GM19395 (cell line): ENCODE measurements around the gene ENO1.
"Not testable (repeated sequence)": the region's sequence is repeated elsewhere in the genome, so short reads cannot be mapped to it uniquely, and the experiment has no call there.

Source experiments
- ATAC-seq: cut with Tn5 transposase; IDR thresholded peaks from one replicate; pipeline ENCODE4 v1.9.1; 2021; ENCODE audit warnings: mild to moderate bottlenecking, moderate library complexity; ENCODE audit not compliant: unreplicated experiment

Gene ENO1

DNA sequence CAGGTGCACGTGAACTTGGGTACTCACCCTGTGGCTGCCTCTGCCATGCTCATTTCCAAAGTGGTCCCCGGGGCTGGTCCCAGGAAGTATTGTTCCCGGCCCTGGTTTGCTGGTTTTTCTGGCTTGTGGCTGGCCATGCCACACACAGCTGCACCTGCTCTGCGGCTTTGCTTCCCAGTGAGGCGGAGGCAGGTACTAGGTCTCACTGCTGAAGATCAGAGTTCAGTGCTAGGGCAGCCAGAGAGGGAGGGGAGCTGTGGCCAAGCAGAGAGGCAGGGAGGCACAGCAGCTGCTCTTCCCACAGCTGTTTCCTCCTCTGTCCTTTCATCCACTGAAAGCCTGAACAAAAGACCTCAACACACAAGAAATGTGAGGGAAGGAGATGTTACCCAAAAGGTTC lies 30.5 kb downstream of the ENO1 start:
- no peak for ATAC-seq

DNA sequence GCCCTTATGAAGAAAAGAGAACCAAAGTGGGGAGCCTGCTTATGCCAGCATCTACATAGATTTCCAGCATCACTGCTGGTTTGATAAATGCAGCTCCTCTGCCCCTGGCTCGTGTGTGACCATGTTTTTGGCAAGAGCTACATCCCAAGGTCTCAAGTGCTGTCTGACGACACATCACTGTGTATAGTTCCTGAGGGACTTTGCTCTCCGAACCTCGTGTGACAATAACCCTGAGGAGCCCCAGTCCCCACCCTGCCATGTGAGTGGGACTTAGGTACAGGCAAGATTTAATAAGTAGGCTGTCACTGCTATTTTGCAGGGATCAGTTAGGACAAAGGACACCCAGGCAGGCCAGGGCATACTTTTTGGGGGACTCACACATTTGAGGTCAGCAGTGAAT lies 32.2 kb downstream of the ENO1 start:
- ATAC-seq: no peak

DNA sequence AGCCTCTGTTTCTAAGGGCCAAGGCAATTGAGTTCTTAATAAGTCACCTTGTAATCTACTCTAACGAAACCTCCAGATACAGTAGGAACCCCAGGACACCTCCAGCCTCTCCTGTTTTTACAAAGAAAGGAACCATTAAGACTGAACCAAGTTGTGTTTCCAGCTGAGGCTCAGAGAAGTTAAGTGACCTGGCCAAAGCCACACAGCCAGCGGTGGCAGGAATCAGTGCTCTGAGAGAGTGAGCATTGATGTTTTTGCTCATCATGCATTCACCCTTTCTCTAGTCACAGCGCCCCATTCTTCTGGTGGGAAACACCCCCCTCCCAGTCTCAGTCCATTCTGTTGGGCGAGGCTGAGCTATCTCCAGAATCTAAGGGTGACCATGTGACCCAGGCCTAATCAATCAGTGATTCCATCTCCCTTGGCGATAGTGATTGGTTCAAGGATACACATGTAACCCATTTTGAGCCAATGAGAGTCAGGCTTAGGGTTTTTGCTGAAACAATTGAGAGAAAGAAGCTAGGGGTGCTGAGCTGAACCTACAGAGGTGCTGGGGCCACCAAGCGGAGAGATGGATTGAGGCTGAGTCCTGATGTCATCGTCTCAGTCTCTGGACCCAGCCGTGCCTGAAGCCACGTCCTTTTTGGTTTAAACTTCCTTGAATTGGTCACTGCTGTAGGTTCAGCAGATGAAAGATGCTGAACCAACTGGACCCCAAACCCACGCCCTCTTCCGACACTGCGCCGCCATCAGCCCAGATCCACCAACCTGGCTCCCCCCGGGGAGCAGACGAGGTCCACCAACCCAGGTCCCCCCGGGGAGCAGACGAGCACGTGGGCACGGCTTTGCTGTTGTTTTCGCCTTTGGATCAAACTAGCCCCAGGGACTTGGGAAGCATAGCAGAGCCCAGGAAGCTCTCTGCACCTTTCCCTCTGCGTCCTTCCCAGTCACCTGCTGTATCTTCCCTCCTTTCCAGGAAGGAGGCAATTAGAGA lies 33.1 kb downstream of the ENO1 start:
- no peak for ATAC-seq

DNA sequence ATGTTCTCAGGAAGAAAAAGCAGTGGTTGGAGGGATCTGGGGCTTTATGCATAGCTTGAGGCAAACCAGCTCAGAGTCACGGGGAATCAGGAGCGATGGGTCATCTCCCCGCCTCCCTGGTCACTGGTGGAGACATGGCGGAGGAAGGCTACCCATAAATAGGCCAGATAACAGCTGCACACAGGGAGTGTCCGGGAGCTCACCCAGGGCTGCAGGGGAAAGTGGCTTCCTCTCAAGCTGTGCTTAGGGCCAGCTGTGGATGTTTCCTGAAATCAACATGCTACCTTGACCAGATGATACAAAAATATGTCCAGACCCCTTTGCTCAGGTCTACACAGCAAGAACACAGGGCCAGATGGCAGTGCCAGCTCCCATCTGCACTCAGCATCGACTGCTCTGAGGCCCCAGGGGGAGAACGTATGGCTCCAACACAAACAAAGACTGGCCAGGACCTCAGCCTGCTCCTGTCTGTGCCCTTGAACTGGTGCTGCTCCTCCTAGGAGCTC lies 33.9 kb downstream of the ENO1 start:
- ATAC-seq: no peak

DNA sequence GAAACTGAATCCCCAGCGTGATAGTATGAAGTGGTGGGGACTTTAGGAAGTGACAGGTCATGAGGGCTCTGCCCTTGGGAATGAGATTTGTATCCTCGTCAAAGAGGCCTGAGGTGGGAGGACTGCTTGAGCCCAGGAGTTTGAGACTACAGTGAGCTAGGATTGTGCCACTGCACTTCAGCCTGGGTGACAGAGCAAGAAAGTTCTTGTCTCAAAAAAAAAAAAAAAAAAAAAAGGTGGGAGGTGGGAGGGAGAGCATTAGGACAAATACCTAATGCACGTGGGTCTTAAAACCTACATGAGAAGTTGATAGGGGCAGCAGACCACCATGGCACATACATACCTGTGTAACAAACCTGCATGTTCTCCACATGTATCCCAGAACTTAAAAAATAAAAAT lies 37.1 kb downstream of the ENO1 start:
- no peak for ATAC-seq

DNA sequence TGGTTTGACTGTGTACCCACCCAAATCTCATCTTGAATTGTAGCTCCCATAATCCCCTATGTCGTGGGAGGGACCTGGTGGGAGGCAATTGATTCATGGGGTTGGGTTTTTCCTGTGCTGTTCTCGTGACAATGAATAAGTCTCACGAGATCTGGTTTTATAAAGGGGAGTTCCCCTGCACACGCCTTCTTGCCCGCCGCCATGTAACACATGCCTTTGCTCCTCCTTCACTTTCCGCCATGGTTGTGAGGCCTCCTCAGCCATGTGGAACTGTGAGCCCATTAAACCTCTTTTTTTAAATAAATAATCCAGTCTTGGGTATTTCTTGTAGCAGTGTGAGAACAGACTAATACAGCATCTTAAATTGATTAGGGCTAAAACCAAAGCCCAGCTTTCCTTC lies 38.5 kb downstream of the ENO1 start:
- ATAC-seq: no peak

DNA sequence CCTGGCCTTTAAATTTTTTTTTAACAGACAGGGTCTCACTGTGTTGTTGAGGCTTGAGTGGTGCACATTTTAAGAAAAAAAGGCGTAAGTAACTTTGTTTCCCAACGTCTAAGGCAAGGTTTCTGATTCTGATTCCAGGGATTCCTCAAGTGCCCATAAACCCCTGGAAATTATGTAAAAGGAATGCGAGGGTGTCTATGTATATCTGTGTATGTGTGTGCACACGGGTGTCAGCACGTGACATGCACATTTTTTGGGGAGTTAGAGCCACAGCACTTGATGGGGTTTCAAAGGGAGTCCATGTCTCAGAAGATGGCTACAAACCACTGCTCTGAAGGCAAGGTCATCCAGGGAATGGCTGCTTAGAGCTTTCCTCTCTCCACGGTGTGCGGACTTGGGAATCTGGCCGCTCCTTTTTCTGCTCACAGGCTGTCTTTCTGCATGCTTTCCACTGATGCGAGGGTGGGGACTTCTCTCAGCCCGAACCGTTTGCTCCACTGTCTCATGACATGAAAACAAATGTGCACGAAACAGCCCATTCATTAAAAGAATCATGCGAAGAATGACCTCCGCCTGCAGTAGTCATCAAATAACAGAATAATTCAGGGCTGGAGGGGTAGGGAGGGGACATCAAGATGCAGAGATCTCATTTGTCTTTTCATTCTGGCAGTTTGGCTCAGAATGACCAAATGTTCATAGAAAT lies 42.4 kb downstream of the ENO1 start:
- ATAC-seq: no peak

DNA sequence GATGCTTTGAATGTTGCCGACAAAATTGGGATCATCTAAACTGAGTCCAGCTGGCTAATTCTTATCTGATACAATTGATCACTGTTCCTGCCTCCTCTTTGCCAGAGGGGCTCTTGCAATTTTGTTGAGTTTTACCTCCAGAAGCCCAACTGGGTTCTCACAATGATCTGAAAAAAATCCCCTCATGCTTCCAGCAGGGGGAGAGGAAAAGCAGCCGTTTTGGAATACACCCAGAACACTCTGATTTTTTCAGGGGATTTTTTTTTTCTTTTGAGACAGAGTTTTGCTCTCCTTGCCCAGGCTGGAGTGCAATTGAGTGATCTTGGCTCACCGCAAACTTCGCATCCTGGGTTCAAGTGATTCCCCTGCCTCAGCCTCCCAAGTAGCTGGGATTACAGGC lies 47.1 kb downstream of the ENO1 start:
- ATAC-seq: no peak

DNA sequence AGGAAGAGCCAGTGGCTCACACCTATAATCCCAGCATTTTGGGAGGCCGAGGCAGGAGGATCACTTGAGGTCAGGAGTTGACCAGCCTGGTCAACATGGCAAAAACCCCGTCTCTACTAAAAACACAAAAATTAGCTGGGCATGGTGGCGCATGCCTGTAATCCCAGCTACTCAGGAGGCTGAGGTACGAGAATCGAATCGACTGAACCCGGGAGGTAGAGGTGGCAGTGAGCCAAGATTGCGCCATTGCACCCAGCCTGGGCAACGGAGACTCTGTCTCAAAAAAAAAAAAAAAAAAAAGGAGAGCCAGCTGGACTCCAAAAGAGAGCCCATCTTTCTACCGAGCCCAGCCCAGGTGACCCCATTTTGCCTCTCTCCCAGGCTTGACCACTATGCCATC lies 47.8 kb downstream of the ENO1 start:
- ATAC-seq: not testable (repeated sequence)

DNA sequence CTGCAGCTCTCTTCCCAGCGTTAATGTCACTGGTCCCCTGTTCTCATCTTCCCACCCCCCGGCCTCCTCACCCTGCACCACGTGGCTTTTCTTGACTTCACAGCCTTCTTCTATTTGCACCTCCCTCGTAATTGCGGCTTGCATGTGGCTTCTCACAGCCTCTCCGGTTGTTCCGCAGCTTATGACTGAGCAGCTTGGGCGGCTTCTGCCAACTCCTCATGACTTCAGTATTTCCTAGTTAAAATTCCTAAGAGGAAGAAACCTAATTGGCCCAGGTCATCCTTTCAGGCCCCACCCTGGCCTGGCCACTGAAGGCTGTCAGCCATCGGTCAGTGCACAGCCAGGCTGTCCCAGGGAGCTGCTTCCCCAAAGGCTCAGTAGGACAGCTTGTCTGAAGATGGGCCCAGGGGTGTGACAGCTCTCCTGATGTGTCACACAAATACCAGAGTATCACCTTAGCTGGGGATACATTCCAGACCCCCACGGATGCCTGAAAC lies 52.5 kb downstream of the ENO1 start:
- no peak for ATAC-seq

DNA sequence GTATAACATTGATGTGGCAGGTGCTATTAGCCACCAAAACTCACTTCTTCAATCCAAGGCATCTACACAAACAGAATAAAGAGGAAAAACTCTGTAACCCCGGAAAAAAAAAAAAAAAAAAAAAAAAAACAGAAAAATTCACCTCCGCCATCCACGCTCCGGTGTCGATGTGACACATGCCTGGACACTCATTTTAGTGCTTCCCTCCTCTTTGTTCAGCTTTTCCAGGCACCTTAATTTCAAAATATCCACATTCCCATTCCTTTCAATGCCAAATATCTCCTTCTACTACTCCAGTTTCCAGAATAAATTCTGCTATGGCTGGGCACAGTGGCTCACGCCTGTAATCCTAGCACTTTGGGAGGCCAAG lies 55.2 kb downstream of the ENO1 start:
- ATAC-seq: no peak

DNA sequence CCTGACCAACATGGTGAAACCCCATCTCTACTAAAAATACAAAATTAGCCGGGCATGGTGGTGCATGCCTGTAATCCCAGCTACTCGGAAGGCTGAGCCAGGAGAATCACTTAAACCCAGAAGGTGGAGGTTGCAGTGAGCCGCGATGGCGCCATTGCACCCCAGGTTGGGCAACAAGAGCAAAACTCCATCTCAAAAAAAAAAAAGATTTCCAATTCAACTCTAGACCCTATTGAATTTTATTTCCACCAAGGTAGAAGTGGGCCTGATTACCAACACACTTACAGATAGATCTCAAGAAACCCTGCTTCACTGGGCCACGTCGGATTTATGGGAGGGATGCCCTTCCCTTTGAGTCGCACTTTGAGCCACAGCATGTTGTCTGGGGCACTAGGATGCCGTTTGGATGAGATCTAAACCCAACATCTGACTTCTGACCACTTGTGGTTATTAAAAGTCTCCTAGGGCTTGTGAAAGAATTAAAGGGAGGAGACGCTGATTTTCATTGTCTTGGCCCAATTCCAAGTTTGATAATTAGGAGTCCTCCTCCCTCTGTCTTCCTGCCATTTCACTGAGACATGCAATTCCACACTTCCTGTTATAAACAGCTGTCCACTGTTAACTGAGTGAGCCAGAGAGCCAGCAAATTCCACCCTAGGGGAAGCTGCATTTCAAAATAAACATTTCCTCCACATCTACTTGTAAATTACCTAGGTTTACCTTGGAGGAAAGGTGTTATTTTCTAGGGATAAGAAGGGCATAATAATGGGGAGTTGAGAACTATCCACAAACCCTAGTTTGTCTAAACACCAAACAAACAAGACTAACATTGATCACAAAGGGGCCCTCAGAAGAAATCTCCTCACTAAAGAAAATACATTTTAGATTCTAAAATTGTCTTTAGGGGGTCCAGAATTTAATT lies 55.9 kb downstream of the ENO1 start:
- ATAC-seq: no peak

DNA sequence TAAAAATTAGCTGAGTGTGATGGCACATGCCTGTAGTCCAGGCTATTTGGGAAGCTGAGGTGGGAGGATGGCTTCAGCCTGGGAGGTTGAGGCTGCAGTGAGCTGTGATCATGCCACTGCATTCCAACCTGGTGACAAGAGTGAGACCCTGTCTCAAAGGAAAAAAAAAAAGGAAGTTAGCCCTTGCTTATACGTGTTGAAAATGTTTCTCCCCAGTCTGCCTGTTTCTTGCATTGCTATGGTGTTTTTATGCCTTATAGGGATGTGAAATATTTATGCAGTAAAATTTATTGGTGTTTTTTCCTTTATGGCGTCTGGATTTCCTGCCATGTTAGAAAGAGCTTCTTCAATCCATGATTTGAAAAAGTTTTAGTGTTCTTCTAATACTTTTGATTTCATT lies 57.4 kb downstream of the ENO1 start:
- ATAC-seq: no peak

DNA sequence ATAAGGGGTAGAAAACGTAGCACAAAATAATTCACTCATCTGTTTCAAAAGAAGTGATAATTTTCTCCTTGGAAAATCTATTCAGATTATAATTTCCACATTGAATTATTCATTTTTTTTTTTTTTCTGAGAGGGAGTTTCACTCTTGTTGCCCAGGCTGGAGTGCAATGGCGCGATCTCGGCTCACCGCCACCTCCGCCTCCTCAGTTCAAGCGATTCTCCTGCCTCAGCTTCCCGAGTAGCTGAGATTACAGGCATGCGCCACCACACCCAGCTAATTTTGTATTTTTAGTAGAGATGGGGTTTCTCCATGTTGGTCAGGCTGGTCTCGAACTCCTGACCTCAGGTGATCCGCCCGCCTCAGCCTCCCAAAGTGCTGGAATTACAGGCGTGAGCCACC lies 59.7 kb downstream of the ENO1 start:
- ATAC-seq: not testable (repeated sequence)

DNA sequence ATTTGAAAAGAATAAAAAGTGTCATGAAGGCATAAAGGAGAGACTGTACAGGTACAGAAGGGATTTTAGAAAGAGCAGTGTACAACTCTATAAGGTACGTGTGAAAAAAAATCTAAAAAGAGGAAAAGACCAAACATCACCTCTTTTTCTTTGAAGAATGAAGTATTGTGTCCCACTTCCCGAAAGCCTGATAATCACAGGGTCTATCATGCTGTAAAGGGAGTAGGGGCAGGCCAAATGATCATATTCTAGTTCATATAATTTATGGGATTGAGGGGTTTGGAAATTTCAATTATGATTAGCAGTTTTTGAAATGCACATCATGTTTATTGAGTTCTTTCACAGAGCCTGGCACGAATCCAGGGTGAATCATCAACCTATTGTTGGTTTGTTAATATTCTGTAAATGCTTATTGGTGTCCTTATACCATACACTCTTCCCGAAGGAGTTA lies 60.1 kb downstream of the ENO1 start:
- ATAC-seq: no peak

DNA sequence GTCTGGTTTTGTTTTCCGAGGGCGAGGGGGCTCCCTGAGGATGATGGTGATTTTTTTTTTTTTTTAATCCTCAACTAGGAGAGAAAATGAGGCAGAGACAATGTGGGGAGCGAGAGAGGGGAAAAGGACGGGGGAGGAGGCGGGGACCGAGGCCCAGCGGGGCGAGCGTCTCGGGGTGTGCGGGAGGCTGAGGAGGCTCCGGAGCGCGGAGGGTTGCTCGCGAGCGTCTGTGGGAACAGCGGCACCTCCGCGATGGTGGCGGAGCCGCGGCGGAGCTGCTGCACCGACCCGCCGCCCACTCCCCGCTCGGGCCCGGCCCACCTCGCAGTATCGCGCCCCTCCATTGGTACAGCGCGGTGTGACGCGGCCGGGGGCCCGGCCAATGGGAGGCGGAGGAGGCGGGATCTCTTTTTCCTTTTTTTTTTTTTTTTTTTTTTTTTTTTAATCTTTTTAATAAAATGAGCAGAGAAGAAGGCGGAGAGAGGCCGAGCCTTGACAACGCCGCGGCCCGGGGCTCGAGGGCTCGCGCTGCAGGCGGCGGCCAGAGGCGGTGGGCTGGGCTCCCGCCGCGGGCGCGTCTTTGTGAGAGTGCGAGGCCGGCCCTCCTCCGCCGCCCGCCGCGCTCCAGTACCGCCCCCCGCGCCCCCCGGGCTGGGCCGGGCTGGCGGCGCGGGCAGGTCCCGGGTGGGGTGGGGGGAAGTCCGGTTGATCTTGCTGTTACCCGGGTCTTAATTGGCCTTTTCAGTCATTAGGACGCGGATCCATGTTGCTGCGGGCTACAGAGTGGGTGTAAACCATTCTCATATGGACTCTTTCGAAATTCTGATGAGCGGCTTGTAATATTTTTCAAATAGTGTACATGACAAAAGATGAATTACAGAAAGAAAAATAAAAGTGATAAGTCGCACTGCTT lies 60.8 kb downstream of the ENO1 start, which contains the start of gene RERE:
Gene RERE, minus strand, starts transcription at position 229 of the 913 bp plus-strand sequence.
- ATAC-seq: peak; percentile 90

DNA sequence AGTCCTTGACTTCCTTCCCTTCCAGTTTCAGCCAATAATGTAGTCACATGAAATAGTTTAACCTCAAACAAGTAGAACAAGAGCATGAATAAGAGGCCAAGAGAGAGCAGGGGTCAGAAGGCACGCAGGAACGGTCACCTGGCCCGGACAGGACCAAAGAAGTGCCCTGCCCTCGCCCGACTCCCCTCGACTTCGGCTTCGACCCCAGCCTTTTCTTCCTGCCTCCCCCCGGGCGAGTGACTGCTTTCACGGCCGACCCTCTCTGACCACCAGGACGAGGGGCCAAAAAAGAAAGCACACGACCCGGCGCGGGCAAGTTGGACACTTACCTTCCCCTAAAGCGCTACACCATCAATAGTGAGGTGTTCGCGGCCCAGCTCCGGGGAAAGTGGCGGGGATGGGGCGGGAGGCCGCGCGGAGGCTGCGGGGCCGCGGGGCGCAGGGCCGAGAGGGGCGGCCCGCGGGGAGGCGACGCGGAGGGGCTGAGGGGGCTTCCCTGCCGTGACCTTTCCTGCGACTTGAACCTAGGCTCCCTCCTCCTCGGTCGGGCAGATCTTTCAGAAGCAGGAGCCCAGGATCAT lies 61.6 kb downstream of the ENO1 start:
- peak; percentile 27 for ATAC-seq

DNA sequence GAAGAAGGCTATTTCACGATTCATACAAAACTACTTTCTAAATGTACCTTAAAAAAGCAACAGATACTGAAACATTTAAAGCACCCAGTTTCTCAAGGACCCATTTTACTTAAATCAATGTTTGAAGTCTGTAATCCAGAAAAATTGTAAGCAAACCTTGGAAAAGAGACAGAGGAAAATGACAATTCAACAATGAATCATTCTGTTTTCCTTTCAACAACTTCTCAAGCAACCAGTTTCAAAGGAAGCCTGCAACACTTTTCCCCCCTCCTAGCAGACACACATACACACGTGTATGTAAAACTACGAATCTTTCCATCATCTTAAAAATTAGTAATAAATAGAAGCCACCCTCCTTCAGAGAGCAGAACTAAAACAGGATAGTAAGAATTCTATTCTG lies 62.2 kb downstream of the ENO1 start:
- ATAC-seq: no peak

DNA sequence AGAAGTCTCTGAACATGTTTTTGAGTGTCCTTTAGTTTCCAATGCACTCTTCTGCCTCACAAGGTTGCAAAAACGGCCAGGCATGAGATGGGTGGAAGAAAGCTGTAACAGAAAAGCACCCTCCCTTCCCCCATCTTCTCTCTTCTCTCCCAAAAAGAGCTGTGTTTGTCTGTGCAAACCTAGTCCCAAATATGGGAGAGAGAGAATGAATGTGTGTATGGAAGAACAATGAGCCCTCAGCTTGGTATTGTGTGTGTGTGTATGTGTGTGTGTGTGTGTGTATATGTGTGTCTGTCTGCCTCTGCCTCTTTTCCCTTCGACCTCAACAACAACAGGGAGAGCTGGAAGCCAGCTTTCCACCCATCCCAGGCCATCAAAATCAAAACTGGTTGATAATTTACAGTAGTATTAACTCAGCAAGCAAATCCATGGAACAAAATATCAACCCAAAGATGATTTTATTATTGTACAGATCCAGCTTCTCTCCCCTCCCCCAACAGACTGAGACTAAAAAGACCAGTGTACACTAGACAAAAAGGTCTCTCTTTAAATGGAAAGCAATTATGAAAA lies 62.8 kb downstream of the ENO1 start:
- no peak for ATAC-seq
